Stromal cell of bone marrow (primary cell): ENCODE data around the gene TRIP13.
"Not testable (repeated sequence)": the region's sequence is repeated elsewhere in the genome, so short reads cannot be mapped to it uniquely, and the experiment has no call there.

Source experiments
- DNase-seq: peaks from one replicate; pipeline ENCODE4 v3.0.0-alpha.2; 2012; ENCODE audit warnings: low read depth

TRIP13 gene

DNA sequence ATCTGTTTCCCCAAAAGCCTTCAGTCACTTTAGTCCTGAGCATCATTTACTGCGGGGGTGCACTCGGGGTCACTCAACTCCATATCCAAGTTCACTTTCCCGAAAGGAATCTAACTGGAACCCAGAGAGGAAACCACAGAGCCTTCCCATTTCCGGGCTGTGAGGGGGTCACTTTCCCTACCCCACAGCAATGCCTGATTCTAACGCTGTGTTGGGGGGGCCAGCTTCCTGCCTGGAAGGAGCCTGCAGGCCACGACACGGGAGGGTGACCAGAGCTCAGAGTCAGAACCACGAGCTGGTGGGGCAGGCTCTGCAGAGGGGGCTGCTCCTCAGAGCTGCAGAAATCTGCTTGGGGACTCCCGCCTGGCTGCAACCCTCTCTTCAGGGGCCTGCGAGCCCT lies 20.4 kb upstream of the TRIP13 start:
- no peak for DNase-seq

DNA sequence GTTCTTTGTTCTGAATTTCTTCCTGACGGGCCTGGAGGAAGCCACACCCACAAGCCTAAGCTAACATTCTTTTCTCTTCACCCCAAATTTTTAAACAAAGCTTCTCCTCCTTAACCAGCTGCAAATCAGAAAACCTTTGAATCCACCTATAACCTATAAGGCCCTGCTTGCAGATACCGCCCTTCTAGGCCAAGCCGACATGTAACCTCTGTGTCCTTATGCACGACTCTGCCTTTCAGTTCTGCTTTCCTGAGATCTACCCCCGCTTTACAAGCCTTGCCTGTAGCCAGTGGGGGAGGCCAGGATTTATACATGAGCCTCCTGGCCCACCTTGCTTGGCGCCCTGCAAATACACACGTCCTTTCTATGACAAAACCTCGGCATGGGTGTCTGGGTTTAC lies 19.4 kb upstream of the TRIP13 start:
- DNase-seq, result no peak

DNA sequence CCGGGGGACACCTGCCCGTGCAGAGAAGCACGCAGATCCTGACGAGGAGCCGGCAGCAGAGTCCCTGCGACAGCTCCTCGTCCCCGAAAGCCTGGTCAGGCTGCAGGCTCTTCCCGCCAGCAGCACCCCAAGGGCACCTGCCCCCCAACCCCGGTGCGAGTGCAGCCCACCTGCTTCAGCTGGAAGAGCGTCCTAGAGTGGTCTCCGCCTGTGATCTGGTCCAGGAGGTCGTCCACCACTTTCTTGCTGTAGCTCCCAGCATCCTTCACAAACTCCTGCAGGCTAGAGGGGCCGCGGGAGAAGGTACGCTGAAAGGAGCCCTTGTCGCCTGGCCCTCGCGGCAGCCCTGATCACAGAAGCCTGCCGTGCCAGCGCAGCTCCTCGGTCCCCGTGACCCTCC lies 16.8 kb upstream of the TRIP13 start:
- DNase-seq, result no peak

DNA sequence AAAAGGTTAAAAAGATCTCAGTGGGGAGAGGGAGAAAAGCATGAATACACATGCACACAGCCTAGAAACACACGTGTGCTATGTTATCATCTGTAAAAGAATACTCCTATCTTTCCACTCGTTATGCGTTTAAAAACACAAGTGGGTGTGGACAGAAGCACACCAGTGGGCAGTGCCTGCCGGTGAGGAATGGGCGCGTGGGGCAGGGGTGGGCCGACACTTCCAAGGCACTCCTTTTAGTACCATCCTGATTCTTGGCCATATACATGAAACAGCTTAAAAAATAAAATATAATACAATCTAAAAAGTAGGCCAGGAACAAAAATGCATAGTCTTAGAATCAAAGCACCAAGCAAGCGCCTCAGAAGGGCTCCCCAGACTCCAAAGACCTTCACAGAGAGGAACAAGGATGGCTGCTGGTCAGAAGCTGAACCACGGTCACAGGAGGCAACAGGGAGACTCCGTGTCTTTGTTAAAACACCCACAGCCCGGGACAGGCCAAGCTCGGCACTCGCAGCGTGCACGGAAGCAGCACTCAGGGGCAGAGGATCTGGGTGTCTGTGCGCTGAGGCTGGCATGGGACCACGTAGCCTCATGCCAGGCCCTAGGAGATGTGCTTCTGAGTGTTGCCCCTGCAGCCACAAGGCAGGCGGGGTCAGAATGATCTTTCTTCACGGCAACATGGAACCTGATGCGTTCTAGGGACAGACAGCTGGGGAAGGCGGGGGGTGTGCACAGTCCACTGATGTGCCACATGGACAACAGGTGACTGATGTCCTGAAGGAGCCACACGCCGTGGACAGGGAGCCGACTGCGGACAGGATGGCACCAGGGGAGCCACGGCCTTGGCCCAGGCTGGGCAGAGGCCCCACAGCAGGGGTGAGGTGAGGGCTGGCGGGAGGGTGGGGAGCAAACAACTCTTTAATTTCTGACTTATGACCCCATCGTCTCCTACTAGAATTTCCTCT lies 16.0 kb upstream of the TRIP13 start:
- no peak for DNase-seq

DNA sequence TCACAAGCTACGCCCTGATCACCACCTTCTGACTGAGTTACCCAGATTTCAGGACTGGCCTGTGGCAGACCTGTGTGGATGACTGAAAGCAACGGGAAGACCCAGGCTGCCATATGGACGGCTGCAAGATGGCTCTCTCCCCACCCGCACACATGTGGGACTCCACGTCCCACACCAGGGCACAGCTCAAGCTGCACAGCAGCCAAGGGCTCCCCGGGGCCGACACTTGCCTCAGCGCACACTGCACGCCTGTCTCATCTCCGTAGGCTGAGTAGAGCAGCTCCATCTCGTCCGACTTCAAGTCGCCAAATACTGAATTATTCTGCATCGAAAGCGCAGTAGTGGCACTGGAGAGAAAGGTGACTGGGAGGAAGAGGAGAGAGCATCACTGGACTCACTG lies 14.6 kb upstream of the TRIP13 start:
- no peak for DNase-seq

DNA sequence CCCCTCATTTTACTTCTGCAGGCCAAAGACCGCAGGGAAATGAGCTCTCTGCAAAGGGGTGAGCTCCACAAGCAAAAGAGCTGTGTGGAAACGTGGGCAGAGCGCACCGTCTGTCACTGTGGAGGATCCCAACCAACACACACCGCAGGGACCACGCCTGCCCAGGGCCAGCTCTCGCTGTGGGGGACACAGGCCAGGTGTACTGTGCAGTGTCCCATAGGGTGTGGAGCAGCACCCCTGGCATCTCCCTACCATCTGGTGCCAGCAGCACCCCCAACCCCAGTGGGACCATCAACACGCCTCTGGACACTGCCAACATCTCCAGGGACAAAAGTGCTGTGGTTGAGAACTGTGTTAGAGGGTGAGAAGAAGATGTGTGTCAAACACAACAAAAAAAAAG lies 14.0 kb upstream of the TRIP13 start:
- DNase-seq, result not testable (repeated sequence)

DNA sequence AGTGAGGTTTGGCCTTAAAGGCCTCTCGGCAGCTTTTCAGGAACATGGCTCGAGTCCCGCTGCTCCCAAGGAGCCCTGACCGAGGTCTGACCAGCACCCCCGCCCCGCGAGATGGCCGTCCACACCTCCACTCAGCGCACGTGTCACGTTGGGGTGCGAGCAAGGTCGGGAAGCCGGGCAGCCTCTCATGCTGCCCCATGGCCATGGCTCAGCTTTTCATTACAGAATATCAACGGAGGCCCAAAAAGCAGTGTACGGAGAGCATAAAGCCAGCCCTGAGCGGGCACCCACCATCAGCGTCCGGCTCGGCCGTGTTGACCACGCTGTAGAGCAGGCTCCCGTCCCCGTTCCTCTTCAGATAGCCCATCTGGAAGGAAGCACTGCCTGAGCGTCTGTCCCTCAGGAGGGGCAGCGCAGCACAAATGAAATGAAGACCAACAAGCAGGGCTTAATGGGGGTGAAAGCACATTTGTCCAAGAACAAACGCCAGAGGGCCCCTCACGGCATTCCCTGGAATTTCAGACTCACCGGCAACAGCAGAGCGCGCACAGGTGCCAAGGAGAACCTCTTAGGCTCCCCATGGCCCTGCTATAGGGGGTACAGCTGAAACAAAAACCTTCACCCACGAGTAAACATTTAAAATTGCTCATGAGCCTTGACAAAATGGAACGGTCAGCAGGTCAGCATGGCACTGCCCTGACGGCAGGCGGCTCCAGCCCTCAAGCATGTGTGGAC lies 11.7 kb upstream of the TRIP13 start:
- DNase-seq, result no peak

DNA sequence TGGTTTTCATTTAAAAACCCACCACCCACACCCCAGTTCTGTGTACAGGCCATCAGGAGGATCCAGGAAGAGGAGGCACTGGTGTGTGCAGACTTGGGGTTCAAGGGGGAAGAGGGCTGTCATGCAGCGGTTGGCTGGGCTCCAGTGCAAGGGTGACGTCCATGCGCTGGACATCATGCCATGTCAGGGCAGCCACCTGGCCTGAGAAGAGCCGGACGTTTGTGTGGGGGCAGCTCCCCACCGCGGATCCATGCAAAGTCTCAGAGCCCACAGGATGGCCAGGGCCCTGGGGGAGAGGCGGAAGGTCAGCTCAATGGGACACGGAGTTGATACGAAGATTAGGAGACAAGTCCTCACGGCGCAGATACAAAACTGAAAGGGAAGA lies 11.1 kb upstream of the TRIP13 start:
- DNase-seq, result no peak

DNA sequence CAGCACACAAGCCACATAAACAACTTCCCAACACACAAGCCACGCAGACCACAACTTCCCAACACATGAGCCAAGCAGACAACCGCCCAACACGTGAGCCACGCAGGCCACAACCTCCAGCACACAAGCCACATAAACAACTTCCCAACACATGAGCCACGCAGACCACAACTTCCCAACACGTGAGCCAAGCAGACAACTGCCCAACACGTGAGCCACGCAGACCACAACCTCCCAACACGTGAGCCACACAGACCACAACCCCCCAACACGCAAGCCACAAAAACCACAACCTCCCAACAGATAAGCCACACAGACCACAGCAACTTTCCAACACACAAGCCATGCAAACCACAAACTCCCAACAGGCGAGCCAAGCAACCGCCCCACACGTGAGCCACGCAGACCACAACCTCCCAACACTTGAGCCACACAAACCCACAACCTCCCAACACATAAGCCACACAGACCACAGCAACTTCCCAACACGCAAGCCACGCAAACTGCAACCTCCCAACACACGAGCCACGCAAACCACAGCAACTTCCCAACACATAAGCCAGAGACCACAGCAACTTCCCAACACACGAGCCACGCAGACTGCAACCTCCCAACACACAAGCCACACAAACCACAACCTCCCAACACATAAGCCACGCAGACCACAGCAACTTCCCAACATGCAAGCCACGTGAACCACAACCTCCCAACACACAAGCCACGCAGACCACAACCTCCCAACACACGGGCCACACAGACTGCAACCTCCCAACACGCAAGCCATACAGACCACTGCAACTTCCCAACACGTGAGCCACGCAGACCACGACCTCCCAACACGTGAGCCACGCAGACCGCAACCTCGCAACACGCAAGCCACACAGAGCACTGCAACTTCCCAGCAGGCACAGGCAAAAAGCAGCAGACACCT lies 10.2 kb upstream of the TRIP13 start:
- no peak for DNase-seq

DNA sequence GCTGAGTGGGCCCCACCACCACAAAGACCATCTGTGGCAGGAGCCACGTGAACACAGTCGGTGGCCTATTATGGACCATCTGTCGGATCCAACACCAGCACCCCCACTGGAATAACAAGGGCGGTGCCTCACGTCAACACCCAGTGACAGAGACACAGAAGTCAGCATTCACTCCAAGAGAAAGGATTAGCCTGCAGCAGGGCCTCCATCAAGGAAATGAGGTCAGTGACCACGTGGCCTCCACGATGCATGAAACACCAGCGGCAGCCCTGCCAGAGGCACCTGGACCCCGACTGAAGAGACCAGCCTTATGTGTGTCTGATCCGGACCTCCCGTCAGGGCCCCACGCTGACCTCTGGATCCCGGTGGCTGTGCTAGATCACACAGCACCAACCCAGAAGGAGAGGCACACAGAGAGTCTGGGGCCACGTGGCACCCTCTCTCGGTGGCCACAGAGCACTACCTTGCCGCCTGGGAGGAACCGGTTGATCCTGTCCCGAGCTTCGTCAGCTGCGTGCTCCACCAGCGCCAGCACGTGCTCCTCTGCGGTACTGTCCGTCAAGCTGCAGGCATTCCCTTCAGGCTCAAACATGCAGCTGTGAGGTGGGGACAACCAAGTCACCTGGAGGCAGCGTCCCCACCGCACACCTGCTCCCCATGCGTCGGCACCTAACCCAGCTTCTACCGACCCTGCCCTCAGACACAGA lies 9.1 kb upstream of the TRIP13 start:
- no peak for DNase-seq

DNA sequence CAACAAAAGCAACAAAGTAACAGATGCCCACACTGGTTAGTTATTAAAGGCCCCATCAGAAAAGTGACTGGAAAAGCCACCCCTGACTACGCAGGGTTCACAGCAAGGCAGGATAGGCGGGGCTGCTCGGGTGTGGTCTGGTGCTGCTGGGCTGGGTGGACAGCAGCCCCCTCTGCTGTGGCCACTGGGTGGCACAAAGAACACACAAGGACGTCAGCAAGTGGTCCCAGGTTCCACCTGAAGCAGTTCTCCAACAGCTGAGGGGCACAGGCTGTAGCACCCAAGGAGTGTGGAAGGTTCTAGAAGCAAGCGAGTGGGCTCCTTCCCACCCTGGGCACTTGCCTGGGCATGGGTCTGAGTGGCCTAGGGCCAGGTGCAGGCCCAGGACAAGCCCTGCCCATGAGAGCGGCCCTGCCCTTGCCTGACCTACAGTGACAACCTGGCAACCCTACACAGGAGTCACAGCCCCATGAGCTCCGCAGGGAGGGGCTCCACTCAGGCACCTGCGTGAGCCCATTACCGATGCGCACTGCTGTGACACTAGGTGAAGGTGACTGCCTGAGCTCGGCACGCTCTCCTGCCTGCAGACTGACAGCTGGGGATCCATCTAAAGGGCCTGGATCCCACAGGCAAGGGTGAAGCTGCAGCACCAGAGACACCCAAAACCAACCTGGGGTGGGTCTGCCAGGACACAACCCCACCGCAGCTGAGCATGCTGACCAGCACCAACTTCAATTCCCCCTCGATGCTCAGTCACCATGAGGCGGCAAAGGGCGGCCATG lies 8.1 kb upstream of the TRIP13 start:
- DNase-seq, result no peak

DNA sequence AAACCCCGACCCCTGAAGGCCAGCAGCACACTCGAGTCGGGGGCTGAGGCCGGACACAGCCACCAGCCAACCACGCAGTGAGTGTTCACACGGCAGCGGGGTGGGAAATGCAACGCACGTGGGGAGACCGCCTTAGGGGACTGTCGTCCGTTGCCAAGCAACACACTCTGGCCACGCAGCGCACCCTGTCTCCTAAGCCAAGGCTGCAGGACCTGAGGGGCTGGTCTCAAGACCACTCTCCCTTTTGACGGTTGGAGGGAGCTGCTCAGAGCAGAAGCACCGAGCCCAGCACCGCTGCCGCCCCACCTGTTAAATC lies 7.6 kb upstream of the TRIP13 start:
- no peak for DNase-seq

DNA sequence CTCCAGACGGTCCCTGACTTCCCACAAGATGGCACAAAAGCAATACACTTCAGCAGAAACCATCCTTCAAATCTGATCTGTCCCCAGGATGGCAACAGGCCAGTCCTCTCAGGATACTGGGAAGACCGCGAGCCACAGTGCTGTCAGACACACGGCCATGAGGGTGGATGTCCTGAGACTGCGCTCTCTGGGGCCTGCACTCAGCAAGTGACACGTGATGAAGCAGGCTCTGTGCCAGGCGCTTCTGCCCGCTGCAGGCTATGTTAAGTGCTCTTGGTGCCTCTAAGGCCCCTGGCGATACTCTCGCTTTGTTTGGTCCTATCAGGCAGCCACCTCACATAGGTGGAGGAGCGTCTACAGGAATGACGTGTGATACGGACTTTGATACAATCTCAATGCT lies 7.2 kb upstream of the TRIP13 start:
- DNase-seq, result no peak

DNA sequence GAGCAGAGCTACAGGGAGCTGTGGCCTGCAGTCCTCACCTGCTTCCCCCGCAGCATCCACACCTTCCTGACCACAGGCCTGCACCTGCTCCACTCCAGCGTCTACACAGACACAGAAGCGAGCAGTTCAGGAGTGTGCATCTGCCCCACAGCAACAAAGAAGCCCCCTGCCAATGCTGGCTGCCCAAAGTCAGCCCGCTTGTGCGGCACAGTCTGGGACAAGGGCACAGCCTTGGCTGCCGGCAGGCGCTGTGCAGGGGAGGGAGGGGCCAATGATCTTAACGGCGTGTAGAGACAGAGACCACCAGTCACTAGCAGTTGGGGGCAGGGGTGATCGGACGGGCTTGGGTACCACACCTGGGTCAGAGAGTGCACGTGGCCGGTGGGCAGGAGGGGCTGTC lies 6.6 kb upstream of the TRIP13 start:
- DNase-seq, result no peak

DNA sequence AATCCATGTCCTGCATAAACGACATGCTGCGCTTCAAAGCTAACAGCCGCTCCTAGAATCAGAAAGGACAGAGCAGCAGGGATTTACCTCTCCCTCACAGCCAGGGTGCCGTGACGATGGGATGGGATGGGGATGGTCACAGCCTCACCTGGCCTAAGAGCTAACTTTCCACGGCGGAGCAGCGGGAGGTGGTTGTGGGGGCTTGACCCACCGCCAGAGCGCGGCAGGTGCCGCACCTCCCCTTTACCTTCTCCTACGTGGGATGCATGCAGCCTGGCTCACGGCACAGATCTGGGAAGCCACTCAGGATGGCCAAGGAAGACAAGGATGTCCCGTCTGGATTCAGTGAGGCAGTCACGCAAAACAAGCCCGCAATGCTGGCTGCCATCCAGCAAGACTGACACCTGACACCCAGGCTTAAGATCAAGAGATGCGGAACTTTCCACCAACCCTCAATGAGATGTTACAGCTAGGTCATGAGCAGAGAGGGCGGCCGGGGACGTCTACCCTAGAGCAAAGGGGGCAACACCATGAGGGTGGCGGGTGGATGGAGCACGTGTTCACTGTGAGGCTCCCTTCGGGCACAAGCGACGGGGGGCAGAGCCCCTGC lies 5.9 kb upstream of the TRIP13 start:
- DNase-seq, result no peak

DNA sequence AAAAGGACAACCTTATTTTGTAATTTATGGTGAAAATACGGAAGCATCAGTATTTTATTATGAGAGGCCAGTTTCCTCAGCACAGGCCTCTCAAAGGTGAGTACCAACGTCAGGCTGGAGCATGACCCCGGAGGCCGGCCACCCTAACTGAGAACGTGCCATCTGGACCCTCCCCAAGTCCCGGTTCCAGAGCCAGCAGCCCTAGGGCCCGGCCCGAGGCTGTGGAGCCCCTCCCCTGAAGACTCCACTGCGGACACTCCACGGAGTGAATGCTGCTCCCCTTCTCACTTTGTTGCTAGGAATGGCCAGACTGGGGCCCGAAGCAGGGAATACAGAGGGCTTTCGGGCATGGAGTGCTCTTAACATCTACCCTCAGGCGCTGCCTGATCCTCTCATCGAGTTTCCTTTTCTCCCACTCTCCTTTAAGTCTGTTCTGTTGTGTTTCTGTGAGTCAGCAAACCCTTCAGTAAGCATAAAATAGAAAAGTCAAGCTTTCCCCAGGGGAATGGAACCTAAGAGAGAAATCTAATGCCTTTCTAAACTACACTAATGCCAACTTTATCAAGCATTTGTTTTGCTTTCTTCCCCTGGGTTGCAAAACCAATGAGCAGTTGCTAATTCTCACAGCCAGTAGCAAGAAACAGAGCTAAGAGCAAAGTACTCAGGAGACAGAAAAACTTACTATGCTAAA lies 4.6 kb upstream of the TRIP13 start:
- peak; percentile 77 for DNase-seq

DNA sequence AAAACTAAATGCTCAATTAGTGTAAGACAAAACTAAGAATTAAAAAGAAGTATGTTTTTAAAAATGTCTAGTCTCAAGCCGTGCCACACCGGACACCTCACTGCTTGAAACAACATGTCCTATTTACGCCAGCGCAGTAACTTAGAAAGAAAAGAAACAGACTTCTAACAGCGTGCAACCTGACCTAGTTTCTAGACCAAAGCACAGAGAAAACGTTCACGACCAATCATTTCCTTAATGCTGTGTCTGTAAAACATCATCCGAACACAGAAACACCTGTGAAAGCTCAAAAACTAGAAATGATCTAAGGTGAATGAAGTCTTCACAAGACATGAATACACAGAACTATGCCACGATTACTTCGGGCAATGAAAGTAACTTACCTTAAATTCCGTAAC lies 4.0 kb upstream of the TRIP13 start:
- DNase-seq, result no peak

DNA sequence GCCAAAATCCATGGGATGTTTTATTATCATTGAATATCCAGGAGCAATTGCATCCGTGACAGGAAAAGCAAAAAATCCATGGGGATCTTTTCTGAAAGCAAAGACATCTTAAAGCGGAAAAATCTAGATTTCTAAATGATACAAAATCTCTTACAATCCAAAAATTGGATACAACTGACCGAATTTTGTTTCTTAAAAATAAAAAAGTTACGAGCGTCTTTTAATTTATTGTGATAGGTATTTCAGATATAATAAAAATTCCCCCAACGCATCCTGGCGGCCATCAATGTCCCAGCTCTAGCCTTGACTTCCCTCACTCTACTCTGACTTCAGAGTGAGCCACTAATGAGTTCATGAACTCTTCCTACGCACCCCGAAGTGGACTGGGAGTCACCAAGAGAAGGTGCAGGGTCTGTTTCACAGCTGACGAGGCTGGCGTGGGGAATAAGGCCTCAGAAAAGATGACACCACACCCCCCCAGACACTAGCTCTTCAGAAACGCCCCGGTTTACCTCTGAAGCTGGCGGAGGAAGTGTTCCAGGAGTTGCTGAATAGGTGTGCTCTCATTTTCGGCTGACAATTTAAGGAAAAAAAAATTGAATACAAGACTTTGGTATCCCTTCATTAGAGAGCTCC lies 3.5 kb upstream of the TRIP13 start:
- DNase-seq, result no peak

DNA sequence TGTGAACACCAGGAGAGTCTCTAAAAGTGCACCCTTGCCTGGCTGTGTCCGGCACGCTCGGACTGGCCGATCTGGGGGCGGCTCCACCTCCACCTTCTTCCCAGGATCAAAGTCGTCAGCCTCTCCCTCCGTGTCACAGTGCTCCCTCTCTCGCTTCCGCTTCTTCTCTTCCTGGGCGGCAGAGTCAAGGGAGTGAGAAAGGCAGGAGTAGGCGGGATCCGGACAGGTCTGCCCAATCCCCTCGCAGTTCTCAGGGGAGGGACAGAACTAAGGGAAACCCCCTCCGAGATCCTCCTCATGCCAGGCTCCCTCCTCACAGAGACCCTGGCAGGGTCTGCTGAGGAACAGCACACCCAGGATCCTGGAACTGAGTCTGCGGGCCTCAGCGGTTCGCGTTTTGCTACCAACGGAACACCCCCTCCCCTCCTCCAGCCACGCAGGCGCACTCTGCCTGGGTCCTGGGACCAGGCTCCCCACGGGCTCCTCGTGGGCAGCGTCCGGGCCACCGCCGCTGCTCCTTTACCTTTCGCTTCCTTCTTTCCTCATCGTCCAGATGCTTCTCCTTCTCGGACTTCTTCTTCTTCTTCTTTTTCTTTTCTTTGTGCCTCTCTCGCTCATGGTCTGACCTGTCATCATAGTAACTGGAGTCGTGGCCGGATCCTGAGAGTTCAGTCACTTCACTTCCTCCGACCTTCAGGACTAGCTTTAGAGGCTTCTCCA lies 1.4 kb upstream of the TRIP13 start:
- no peak for DNase-seq
